NT2/D1 (cell line): ENCODE data around the gene SLC7A5.
A peak's percentile ranks its signal among the peaks of the same experiment; 100 is the strongest.
"Not testable (repeated sequence)": the region's sequence is repeated elsewhere in the genome, so short reads cannot be mapped to it uniquely, and the experiment has no call there.

Source experiments
- DNase-seq: peaks from one replicate; pipeline ENCODE4 v3.0.0-alpha.2; 2011; ENCODE audit warnings: low read depth, low spot score
- H3K27me3 ChIP-seq: 2 replicates; pipeline ENCODE4 v1.6.0; 2011; ENCODE audit warnings: mild to moderate bottlenecking; ENCODE audit not compliant: insufficient read length, insufficient read depth
- H3K36me3 ChIP-seq: 2 replicates; pipeline ENCODE4 v1.6.1; 2011; ENCODE audit warnings: mild to moderate bottlenecking, low read length, mixed read lengths; ENCODE audit not compliant: insufficient read depth, insufficient read length
- H3K4me1 ChIP-seq: 2 replicates; pipeline ENCODE4 v1.5.1; 2011; ENCODE audit not compliant: insufficient read depth, insufficient read length
- H3K4me3 ChIP-seq: 2 replicates; pipeline ENCODE4 v1.5.1; 2011; ENCODE audit warnings: low read depth; ENCODE audit not compliant: insufficient read length
- H3K9ac ChIP-seq: 2 replicates; pipeline ENCODE4 v1.6.0; 2011; ENCODE audit warnings: low read depth; ENCODE audit not compliant: insufficient read length
- H3K9me3 ChIP-seq: 2 replicates; pipeline ENCODE4 v1.5.1; 2011; ENCODE audit warnings: mild to moderate bottlenecking, low read length; ENCODE audit not compliant: insufficient read depth
- SUZ12 ChIP-seq: IDR thresholded peaks from 2 replicates; pipeline ENCODE4 v1.6.1; 2011; ENCODE audit not compliant: insufficient read length, insufficient read depth; ENCODE audit errors: extremely low read depth
- YY1 ChIP-seq: IDR thresholded peaks from 2 replicates; pipeline ENCODE4 v1.6.1; 2011; ENCODE audit not compliant: insufficient read length, insufficient read depth
- ZNF274 ChIP-seq: IDR thresholded peaks from 2 replicates; pipeline ENCODE4 v1.6.1; 2011; ENCODE audit warnings: mild to moderate bottlenecking, low read depth, low read length

Gene SLC7A5

GRCh38 chr16:87822108-87822970 is 47.0 kb downstream of the SLC7A5 start:
- no peaks in the 10 kb centered on the region for H3K36me3 ChIP-seq
- H3K9me3 ChIP-seq = peaks cover 16% of the 10 kb centered on the region
- no peak overlapping the region for H3K4me3 ChIP-seq
- no peaks in the 10 kb centered on the region for H3K27me3 ChIP-seq
- DNase-seq = peak; percentile 57
- TF ChIP-seq YY1 = no peak
- TF ChIP-seq SUZ12 = no peak
- no peak for TF ChIP-seq ZNF274
- H3K9ac ChIP-seq = peak overlapping the region; percentile 71
- H3K4me1 ChIP-seq = peaks cover 48% of the 10 kb centered on the region

GRCh38 chr16:87821376-87822107 is 47.8 kb downstream of the SLC7A5 start:
- Histone ChIP-seq H3K36me3 (no peaks in the 10 kb centered on the region), H3K4me1 (peaks cover 48% of the 10 kb centered on the region), H3K9me3 (peaks cover 24% of the 10 kb centered on the region), H3K4me3 (no peak overlapping the region), H3K27me3 (no peaks in the 10 kb centered on the region), H3K9ac (peak overlapping the region; percentile 71)
- DNase-seq = no peak
- TF ChIP-seq YY1 = no peak
- no peak for TF ChIP-seq ZNF274
- TF ChIP-seq SUZ12 = no peak

GRCh38 chr16:87819983-87820382 is 49.3 kb downstream of the SLC7A5 start:
- Histone ChIP-seq H3K9me3 (peaks cover 37% of the 10 kb centered on the region), H3K4me1 (peaks cover 41% of the 10 kb centered on the region), H3K36me3 (no peaks in the 10 kb centered on the region), H3K4me3 (no peak overlapping the region), H3K9ac (peak overlapping the region; percentile 14), H3K27me3 (no peaks in the 10 kb centered on the region)
- TF ChIP-seq SUZ12 (no peak), ZNF274 (no peak), YY1 (no peak)
- no peak for DNase-seq

- TF ChIP-seq ZNF274 (no peak), SUZ12 (no peak)
Observed at GRCh38 chr16:87819282-87819681, 50.0 kb downstream of the SLC7A5 start.

GRCh38 chr16:87818533-87819161 is 50.7 kb downstream of the SLC7A5 start:
- no peak for DNase-seq
- Histone ChIP-seq H3K4me1 (peaks cover 28% of the 10 kb centered on the region), H3K4me3 (no peak overlapping the region), H3K9ac (no peak overlapping the region), H3K36me3 (no peaks in the 10 kb centered on the region), H3K27me3 (no peaks in the 10 kb centered on the region), H3K9me3 (peaks cover 37% of the 10 kb centered on the region)
- TF ChIP-seq ZNF274 = no peak
- no peak for TF ChIP-seq SUZ12
- TF ChIP-seq YY1 = no peak

More at GRCh38 chr16:87819282-87819681, 50.0 kb downstream of the SLC7A5 start:
- Histone ChIP-seq H3K9ac (no peak overlapping the region), H3K4me3 (no peak overlapping the region), H3K36me3 (no peaks in the 10 kb centered on the region), H3K9me3 (peaks cover 37% of the 10 kb centered on the region), H3K4me1 (peaks cover 34% of the 10 kb centered on the region), H3K27me3 (no peaks in the 10 kb centered on the region)
- no peak for DNase-seq

GRCh38 chr16:87817910-87818309 is 51.4 kb downstream of the SLC7A5 start:
- H3K36me3 ChIP-seq = no peaks in the 10 kb centered on the region

GRCh38 chr16:87817370-87817769 is 51.9 kb downstream of the SLC7A5 start:
- not testable (repeated sequence) for H3K4me3 ChIP-seq, DNase-seq, H3K27me3 ChIP-seq, H3K36me3 ChIP-seq, H3K9ac ChIP-seq
- Histone ChIP-seq H3K4me1 (peaks cover 20% of the 10 kb centered on the region), H3K9me3 (peaks cover 37% of the 10 kb centered on the region)

More at GRCh38 chr16:87817910-87818309, 51.4 kb downstream of the SLC7A5 start:
- H3K9ac ChIP-seq = no peak overlapping the region
- TF ChIP-seq ZNF274 = no peak
- TF ChIP-seq SUZ12 = no peak
- no peak for TF ChIP-seq YY1
- no peaks in the 10 kb centered on the region for H3K27me3 ChIP-seq
- H3K9me3 ChIP-seq = peaks cover 37% of the 10 kb centered on the region
- no peak overlapping the region for H3K4me3 ChIP-seq
- H3K4me1 ChIP-seq = peaks cover 21% of the 10 kb centered on the region
- no peak for DNase-seq
